Spleen (tissue), 7 donors: ENCODE data around the gene CNPY1.

Experiments
- CTCF ChIP-seq, 11 experiments: fragments of 200-600 bp in 7 of 11; fragments of 450-650 bp in 4 of 11; sonication (generic) in 4 of 11; IDR thresholded peaks in 8 of 11; conservative IDR thresholded peaks in 3 of 11; 1 replicate in 7 of 11; 2 replicates in 4 of 11; pipeline versions ENCODE4 v1.4.0 to v1.8.0; 2016 to 2021; ENCODE audit warnings: antibody characterized with exemption in 11 of 11, inconsistent platforms in 4 of 11, mild to moderate bottlenecking in 1 of 11
- POLR2A ChIP-seq, 3 donors: fragments of 450-650 bp; IDR thresholded peaks; one replicate each; pipeline ENCODE4 v1.5.1; 2017; ENCODE audit warnings: antibody characterized with exemption in 3 of 3, mild to moderate bottlenecking in 1 of 3
- POLR2AphosphoS5 ChIP-seq, 3 donors: sonication (generic); formaldehyde crosslinking; IDR thresholded peaks; one replicate each; pipeline ENCODE4 v1.5.1; 2017; ENCODE audit warnings: antibody characterized with exemption in 3 of 3
- donor health status: DM: no; HTN: no; CAD: no; lungs with moderate emphysema.
- donor health status: DM: no; HTN: no; CAD: no.
- donor health status: DM: no; HTN: no; CAD: no.

GRCh38 chr7:155468785-155469148, 77.6 kb downstream of the CNPY1 start:
- TF ChIP-seq POLR2A (IDR thresholded peaks at IDR 0.05) (no peak), CTCF (IDR thresholded peaks at IDR 0.05 in 8 of 11, conservative IDR thresholded peaks at IDR 0.05 in 3 of 11) (no peak), POLR2AphosphoS5 (IDR thresholded peaks at IDR 0.05) (no peak)
